HG03432 (cell line): ENCODE results near the gene CNGA3.

ENCODE experiments used
- ATAC-seq: cut with Tn5 transposase; IDR thresholded peaks from one replicate; pipeline ENCODE4 v1.9.1; 2021; ENCODE audit warnings: mild to moderate bottlenecking, moderate library complexity; ENCODE audit not compliant: unreplicated experiment

Gene CNGA3

DNA sequence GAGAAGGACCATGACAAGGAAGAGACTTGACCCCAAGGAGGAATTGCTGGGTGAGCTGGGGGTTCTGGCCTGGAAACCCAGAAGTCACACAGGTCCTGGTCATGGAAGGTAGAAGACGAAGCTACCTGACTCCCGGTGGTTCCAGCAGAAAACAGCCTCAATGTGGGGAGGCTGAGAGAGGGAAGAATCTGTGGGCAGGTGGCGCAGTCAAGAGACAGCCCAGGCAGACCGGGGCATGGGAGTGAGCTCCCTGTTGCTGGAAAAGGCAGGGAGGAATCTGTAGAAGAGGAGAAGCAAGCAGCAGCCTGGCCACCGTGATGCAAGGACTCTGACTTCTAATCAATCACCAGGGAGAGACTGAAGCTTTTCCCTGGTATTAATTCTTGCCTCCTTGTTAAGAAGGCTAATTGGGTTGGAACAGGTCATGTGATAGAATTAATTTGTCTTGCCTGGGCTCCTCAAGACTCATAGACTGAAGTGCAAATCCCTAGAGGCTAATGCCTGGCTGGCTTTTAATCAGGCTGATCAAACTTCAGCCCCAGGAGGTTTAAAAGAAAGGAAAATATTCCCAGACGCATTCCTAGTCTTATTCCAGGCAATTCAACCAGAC lies 30.1 kb downstream of the CNGA3 start:
- no peak for ATAC-seq

DNA sequence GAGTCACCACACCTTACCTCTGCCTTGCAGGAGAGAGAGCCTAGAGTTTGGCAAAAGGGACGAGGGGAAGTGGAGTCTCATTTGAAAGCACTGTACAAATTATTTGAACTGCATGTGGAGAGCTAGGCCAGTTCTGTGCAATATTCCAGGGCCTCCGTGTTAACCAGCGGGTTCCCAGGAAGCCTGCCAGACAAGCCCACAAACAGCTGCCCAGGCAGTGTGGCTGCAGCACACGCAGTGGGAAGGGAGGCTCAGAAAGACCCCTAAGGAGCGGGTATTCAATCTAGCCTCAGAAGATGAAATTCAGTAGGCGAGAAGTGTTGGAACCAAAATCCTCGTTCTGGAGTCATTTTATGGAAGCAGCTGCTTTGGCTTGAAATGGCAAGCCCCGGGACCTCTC lies 30.7 kb downstream of the CNGA3 start:
- no peak for ATAC-seq

DNA sequence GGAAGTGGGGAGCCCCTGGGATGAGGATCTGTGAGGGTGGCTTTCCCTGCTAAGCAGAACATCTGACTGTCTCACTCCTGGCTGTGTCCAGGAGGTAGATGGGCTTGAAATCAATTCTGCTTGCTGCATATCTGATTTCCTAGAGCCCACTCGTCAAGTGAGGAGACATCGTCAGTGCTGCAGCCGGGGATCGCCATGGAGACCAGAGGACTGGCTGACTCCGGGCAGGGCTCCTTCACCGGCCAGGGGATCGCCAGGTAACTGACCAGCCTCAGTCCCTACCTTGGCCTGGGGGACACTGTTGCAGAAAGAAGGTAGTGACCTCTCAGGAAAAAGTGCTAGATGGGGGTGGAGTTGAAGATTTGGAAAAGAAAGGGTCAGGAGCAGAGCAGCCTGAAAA lies 31.3 kb downstream of the CNGA3 start:
- ATAC-seq: no peak

DNA sequence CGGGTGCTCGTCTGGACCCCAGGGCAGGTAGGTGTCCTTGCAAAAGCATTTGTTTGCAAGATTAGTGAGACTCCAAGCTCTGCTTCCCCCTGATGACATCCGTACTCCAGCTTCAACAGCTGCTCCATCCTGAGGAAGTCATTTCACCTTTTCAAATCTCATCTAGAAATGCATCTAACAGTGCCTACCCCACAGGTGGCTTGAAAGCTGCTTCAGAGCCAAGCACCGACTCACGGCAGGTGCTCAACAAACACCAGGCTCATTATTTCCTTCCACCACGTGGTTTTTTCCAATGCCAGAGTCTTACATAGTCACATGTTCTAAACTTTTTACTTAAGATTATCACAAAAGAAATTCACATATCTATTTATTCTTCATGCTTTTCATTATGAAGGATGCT lies 31.9 kb downstream of the CNGA3 start:
- ATAC-seq: no peak

DNA sequence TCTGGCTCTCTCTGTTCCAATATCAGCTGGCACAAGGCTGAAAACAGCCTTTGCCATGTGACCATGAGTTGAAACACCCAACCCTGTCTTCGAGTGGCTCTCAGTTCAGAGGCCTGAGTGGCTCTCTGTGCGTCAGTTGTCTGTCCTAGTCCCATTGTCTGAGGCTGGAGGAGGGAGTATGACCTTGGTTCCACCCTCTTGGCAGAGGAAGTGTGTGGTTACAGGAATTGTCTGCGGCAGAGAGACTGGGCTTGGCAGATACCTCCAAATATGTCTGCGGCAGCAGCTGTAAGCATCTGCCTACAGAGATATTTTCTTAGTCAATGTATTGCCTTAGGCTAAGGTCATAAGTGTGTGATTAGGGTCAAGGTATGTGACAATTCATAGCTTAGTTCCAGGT lies 32.6 kb downstream of the CNGA3 start:
- ATAC-seq: no peak

DNA sequence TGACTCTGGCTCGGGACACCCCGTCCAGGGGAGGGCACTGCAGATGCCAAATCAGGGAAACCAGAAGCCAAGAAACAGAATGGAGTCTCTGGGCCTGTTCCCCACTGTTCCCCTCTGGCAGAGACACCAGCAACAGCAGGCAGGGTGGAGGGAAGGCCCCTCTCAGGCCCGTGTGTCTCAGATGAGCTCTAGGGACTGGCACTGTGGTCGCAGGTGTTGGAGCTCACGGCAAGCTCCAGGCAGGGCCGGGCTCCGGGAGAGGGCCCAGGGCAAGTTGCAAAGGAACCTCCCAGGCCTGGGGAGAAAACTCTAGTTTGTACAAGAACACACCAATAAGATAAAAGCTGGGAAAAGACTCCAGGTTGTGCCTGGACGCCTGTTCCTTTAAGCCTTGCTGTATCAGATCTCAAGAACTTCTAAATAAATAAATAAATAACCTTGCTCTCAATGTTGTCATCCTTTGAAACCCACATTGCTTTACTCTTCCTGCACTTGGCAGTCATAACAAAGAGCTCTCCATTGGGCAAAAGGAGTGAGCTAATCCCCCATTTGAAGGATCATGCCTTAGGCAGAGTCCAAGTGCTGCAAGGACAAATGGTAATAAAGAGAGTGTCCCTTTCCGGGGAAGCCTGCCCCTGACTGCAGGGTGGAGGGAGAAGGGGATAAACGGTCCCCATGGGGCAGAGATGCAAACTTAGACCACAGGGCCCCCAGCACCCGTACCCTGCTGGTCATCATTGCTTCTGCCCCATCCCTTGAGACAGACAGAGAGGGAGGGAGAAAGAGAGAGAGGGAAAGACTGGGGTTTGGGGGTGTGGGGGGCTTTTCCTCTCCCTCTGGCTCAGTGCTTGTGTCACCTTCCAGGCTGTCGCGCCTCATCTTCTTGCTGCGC lies 33.3 kb downstream of the CNGA3 start:
- ATAC-seq: no peak

DNA sequence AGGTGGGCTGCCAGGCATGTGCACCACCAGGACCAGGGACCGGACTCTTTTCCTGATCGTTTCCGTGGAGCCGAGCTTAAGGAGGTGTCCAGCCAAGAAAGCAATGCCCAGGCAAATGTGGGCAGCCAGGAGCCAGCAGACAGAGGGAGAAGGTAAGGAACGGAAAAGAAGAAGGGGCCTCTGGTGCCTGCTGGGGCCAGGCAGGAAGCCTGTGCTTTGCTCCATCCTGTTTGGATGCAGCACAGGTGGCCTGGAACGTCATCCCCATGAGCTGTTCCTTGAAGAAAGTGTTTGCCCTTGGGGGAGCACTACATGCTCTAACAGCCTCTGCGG lies 33.9 kb downstream of the CNGA3 start:
- ATAC-seq: no peak

DNA sequence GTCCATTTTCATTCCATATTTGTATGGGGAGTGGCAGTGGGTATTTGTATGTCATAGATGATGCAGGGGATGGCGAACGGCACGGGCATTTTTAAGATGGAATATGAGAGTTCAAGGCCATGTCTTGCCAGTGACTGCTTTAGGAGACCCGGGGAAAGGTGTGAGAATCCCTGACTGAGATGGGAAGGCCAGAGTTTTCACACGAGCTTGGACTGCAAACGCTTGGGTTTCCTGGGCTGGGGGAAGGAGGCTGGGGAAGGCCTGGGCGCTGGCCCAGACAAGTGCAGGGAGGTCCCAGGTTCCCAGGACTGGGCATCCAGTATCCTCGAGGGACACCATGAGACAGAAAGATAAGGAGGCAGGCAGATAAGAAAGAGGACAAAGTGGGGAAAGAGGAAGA lies 35.2 kb downstream of the CNGA3 start:
- no peak for ATAC-seq

DNA sequence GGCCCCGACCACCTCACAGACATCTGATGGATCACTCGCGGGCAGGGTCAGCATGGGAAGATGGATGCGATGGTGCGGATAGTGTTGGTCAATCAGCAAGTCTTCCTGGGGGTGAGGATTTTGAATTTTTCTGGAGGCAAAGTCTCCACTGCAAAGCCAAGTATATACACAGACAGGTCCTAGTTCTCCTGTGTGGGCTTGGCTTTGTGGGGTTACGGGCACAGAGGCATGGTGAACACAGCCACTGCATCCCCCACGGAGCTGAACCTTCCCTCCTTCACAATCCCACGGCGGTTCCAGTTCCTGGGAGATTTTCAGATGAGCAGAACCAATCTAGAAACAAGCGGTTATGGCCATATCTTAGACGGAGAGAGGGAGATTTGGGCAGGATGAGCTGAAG lies 35.8 kb downstream of the CNGA3 start:
- no peak for ATAC-seq

DNA sequence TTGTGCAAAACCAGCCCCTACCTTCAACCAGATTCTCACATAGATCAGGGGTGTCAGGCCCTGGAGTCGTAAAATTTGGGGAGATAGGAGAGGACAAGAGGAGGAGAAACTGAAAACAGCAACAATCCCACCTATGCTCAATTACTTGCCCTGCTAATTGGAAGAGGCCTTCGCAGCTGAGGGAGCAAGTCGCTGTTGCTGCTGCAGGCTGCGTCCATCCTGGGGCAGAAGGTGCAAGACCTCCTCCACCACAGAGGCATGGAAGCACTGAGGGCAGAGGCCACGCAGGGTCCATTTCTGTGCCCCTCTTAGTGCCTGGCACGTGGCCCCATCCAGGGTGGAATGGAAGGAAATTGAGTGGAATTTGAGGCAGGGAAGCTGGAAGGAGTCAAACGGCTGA lies 36.5 kb downstream of the CNGA3 start:
- ATAC-seq: no peak

DNA sequence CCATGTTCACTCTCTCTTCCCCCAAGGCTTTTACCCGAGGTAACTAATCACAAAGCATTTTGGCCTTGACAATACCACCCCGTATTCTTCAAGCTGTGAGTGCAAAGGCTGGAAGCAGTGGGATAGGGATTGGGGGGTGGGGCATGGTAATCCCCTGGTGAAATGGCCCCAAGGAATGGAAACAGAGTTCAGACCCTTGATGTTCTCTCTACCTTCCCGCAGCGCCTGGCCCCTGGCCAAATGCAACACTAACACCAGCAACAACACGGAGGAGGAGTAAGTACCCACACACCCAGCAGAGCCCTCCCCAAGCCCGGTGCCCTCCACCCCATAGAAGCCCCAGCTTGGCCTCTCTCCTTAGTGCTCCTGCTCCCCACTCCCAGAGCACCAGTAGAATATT lies 36.9 kb downstream of the CNGA3 start:
- ATAC-seq: no peak

DNA sequence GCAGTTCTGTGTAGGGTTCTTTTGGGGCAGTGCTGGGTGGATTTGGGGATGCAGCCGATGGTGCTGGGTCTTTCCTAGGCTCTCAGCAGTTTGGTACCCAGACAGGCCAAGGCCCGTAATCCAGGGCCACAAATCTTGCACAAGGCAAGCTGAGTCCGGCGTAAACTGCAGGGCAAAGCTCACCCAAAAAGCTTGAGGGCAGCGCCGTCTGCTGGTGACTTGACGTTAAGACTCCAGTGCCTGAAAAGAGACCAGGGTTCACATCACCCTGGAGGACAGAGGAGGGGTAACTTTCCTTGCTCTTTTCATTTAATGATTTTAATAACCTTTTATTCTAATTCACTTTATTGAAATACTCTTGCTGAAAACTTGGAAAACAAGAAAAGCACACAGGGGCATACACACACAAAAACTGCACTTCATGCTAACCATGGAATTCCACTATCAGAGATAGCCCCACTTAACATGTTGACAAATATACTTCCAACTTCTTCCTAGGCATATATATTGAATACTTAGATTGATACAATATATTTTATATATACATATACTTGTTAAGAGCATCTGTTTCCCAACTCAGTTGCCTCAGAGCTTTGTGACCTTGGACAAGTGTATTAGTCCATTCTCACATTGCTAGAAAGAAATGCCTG lies 38.9 kb downstream of the CNGA3 start:
- ATAC-seq: peak; percentile 56

DNA sequence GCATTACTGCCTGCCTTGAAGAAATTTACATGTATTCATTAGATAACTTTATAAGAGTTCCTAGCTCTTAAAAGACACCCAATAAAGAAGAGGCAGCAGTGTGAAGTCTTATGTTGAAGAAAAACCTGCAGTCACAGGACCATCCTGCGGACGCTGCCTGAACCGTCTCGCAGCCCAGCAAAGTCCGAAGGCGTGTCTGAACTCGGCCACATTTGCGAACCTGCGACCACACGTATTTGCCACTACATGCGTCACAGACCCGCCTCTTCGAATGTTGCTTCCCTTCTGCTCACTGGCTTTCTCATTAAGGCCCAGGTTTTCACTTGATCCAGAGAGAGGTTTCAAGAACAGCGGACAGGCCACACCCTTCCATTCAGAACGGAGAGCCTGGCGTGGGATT lies 41.2 kb downstream of the CNGA3 start:
- no peak for ATAC-seq

DNA sequence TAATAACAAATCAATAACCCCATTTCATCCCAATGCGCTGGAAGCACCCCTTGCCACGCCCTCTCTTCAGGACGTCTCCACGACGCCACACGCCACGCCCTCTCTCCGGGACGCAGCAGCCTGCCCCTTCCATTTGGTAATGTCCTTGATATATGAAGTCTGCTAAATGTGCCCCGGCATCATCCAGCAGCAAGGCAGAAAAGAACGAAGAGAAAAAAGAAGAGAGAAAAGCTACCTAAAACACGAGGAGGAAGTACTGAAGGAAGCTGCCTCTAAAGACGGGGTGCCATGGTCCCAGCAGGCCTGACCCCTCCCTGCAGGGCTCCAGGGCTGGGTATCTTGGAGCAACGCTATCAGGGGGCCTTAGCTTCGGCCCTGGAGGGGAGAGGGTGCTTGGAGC lies 41.8 kb downstream of the CNGA3 start:
- ATAC-seq: no peak

DNA sequence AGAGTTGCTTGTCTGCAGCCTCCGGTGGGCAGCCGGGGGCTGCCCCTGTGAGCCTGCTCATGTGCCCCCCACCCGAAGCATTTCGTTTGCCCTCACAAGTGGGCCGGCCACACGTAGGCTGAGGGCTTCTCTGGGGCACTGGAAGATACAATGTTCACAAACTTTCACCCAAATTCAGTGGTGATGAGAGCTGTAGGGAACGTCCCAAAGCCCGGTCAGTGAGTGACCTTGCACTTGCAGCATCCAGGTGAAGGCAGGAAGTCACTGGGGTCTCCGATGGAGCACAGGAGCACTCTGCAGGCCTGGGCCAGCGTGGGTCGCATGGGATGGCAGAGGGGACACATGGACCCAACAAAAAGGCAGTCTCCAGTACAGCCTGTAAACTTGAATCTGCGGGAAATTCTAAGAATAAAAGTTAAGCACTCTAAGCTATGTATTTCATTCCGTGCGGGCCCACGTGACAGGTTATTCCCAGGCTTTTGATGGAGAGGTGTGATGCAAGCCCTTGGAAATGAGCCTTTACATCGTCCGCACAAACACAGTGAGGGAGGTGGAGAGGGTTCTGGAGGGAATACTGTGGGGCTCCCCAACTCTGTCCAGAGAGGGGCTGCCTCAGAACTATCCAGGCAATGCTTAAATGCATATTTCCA lies 42.5 kb downstream of the CNGA3 start:
- ATAC-seq: no peak

DNA sequence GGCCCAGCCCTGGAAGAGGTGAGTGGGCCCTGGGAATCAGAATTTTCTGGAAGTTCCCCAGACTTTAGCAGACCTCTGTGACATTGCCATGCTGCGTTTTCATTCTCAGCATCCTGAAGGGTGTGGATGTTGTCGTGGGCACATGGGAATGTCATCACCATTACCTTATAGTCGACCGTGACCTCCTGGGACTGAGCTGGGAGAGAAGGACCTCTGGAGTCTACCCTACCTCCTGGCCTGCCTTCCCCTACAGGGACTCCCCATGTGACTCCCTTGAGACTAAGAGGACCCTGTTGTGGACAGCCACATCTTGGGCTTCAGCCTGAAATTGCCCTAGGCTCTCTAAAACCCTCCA lies 43.0 kb downstream of the CNGA3 start:
- ATAC-seq: no peak

DNA sequence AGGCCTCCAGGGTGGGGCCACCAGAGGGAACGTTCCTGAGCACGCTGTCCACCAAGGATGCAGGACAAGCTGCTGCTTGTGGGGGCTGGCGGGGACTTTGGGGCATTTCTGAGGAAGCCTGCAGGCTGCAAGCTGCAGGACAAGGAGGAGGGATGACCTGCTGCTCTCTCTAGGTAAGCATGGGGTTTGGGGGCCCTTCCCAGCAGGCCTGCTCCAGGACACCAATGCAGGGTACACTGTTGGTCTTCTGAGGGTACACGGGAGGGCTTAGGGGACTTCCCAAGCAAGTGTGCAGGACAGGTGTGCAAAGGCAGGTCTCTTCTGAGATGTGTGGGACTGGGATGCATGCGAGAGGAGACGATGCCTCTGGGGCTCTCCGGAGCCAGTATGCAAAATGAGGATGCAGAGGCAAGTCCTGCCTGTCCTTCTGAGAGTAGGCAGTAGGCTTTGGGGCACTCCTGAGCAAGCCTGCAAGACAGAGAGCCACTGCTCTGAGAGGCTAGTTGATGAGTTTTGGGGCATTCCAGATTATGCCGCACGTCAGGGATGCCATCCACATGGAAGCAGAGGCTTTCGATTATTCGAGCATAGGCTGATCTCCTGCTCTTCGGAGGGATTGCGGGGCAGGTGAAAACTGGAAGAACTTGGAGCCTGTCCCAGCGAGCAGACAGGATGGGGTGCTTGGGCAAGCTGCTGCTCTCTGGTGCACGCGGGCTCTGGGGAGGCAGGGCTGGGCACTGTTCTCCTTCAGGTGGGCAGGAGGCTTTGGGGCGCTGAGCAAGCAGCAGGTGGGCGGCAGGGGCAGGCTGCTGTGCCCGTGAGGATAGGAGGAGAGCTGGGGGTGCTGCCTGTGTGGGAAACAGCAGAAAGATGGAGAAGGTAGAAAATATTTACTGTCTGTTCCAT lies 44.6 kb downstream of the CNGA3 start:
- no peak for ATAC-seq

DNA sequence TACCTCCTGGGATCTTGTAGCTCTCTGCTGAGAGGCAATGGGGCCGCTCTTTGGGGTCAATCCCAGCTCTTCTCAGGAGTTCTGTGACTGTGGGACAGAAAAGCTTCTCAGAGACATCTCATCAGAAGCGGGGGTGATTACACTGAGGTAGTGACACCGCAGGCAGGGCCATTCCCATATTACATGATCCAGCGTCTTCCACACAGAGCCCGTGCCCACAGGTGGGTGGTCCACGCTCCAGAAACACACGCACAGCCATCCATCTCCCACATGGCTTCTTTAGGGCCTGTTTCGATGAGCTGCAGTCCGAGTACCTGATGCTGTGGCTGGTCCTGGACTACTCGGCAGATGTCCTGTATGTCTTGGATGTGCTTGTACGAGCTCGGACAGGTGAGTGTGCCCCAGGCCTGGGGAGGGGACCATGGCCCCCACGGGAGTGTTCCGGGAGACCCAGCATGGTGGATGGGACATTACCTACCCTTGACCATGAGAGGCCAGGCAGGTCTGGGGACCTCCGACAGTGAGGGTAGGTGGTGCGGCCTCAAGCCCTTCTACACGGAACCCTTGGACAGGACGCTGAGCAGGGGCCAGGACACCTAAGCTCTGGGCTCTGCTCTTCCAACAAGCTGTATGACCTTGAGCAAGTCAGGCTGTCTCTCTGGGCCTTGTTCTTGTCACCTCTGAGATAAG lies 45.5 kb downstream of the CNGA3 start:
- no peak for ATAC-seq

DNA sequence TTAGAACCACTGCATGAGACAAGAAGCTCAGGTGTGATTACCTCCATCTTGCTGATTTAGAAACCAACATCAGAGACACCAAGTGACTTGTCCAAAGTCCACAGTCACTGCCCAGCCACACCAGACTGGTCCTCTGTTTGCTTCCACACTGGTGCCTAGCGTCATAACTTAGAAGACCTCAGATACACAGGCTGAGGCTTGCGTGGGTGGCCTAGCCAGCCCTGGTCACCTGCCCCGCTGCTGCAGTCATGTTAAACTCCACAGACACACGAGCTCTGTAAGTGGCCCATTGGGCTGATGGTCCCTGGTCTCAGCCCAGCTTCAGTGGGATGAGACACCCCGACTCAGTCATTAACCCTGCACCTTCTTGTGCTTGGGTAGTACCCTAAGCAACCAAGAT lies 47.1 kb downstream of the CNGA3 start:
- ATAC-seq: no peak

DNA sequence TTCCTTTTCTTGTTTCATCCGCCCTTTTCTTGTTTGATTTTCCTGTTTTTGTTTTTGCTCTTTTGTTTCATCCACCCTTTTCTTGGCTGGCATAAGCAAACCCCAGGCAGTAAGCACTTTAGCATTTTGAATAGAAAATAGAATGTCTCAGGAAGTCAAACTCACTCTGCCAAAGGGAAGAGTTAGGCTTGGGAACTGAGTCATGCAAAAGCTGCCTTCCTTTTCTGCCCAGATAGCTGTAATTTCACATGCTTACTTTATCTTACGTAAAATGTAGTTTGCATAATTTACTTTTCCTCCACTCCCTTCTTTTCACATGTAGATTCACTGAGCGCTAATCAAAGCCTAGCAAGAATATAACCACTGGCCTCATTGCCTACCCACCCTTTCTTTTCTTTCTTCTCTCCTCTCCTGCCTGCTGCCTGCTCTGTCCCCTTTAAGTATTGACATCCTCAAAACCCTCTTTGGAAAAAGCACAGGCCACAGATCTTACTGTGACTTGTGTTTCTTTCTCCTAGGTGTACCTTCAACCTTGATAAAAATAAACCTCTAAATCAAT lies 48.4 kb downstream of the CNGA3 start:
- ATAC-seq: no peak
